HG02588 (cell line): ENCODE results near the gene RAB26.
"Not testable (repeated sequence)": the region's sequence is repeated elsewhere in the genome, so short reads cannot be mapped to it uniquely, and the experiment has no call there.

Experiments used
- ATAC-seq: cut with Tn5 transposase; IDR thresholded peaks from one replicate; pipeline ENCODE4 v1.9.1; 2021; ENCODE audit warnings: mild to moderate bottlenecking, moderate library complexity; ENCODE audit not compliant: unreplicated experiment

Gene RAB26, protein sequence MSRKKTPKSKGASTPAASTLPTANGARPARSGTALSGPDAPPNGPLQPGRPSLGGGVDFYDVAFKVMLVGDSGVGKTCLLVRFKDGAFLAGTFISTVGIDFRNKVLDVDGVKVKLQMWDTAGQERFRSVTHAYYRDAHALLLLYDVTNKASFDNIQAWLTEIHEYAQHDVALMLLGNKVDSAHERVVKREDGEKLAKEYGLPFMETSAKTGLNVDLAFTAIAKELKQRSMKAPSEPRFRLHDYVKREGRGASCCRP

GRCh38 chr16:2147981-2148671, at the start of gene RAB26:
RAB26 (plus strand) TSS chr16:2148625; CDS start chr16:2148784, 159 bp downstream.
- ATAC-seq = no peak

DNA sequence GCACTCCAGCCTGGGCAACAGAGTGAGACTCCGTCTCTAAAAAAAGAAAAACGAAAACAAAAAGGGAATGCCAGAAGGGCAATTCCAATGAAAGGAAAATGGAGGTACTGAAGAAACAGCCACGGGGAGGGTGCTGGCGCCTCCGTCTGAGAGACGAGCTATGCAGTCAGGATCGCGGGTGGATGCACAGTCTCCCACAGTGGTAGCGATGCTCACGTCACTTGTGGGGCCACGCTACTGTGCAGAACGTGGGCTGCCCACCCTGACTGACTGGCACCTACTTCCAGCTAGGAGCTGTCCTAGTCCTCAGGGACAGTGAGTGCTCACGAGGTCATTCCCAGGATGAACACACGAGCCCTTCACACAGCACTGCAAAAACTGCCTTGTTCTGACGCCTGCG, 46.8 kb upstream of the RAB26 start:
- not testable (repeated sequence) for ATAC-seq

- ATAC-seq = no peak
Observed at GRCh38 chr16:2102471-2102870, 46.0 kb upstream of the RAB26 start.

DNA sequence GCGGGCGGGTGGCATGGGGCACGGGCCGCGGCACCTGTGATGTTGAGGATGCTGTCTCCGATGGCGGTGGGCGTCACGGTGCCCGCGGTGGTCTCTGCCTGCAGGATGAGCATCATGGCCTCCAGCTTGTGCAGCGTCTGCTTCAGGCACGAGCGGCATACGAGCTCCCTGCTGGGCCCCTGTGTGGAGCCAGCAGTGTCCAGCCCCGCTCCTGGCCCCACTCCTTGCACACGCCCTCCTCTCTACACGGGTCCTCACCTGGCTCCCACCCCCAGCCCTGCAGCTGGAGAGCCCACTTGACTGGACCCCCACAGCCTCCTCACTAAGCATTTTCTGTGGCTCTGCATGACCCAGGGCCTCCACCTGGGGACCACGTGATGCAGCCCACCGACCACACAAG, 44.0 kb upstream of the RAB26 start:
- not testable (repeated sequence) for ATAC-seq

DNA sequence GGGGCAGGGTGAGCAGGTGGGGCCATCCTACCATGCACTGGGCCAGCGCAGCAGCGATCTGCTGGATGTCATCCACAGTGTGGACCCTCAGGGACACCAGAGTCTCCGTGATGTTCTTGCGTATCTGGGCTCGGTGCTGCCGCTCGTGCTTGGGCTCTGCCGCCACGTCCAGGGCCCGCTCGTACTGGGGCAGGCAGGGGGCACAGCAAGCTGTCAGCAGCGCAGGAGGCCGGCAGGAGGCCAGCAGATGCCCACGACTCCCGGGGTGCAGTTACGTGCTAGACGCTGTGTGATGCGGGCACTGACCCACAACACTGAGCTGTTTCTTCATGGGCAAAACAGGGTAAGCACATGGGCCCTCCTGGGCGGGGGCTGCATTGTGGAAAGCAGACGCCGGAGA, 43.1 kb upstream of the RAB26 start:
- not testable (repeated sequence) for ATAC-seq

GRCh38 chr16:2105769-2106168, 42.7 kb upstream of the RAB26 start:
- not testable (repeated sequence) for ATAC-seq

GRCh38 chr16:2106211-2106610, 42.2 kb upstream of the RAB26 start:
- ATAC-seq = not testable (repeated sequence)

- not testable (repeated sequence) for ATAC-seq
Observed at GRCh38 chr16:2107121-2107790, 41.2 kb upstream of the RAB26 start.

GRCh38 chr16:2107791-2108125, 40.7 kb upstream of the RAB26 start:
- ATAC-seq = not testable (repeated sequence)

GRCh38 chr16:2108446-2109270, 39.8 kb upstream of the RAB26 start:
- ATAC-seq = not testable (repeated sequence)

DNA sequence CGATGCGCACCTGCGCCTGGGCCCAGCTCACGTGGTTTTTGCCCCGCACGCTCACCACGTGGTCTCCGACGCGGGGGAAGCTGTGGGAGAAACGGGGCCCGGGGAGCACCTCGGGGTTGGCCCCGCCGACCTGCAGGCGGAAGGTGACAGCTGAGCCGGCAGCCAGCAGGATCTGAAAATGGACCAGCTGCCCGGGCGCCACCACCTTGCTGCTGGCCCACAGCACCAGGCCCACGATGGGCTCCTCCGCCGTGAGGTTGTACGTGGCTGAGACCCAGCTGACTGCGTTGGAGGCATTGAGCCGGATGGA, 39.2 kb upstream of the RAB26 start:
- ATAC-seq = not testable (repeated sequence)

GRCh38 chr16:2109872-2110271, 38.6 kb upstream of the RAB26 start:
- not testable (repeated sequence) for ATAC-seq

GRCh38 chr16:2110332-2111008, 38.0 kb upstream of the RAB26 start:
- ATAC-seq = not testable (repeated sequence)

GRCh38 chr16:2111009-2111353, 37.4 kb upstream of the RAB26 start:
- ATAC-seq = not testable (repeated sequence)

GRCh38 chr16:2111412-2112335, 36.8 kb upstream of the RAB26 start:
- not testable (repeated sequence) for ATAC-seq

DNA sequence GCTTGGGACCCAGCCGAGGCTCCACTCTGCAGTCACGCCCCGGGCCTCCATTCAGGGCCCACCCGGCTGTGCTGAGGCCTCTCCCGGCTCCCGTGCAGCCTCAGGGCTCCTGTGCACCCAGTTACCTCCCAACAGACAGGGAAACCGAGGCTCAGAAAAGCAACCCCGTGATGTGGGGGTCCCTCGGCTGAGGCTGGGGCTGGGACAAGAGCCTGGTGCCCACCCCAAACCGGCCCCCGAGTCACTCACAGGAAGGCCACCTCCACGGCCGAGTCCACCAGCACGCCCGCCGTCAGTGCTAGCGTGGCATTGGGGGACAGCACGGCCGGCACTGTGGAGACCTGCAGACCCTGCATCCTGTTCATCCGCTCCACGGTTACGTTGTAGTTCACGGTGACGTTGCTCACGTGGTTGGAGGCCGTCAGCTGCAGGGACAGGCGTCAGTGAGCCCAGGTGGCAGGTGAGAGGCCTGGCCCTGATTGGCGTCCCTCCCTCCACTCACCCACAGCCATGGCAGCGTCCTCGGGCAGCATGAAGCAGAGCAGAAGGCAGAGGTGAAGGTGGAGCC, 35.8 kb upstream of the RAB26 start:
- not testable (repeated sequence) for ATAC-seq

DNA sequence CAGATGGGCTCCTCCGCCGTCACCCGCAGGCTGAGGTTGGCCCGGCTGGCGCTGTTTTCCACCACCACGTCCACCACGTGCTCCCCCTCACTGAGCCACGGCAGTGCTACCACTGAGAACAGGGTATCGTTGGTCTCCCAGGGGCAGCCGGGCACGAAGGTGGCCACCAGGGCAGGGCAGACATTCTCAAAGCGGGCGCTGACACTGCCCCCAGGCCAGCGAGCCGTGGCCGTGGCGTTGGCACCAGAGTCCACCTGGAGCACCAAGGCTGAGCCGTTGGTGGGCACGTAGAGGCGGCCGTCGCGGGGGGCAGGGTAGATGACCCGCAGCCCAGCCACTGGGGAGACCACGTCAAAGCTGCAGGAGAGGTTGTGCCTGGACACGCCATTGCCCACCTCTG, 34.2 kb upstream of the RAB26 start:
- not testable (repeated sequence) for ATAC-seq

GRCh38 chr16:2114885-2115590, 33.4 kb upstream of the RAB26 start:
- not testable (repeated sequence) for ATAC-seq

GRCh38 chr16:2115591-2115973, 32.8 kb upstream of the RAB26 start:
- no peak for ATAC-seq
